HG03575 (cell line): ENCODE measurements around the gene RIOK3.

ENCODE experiments used
- ATAC-seq: cut with Tn5 transposase; IDR thresholded peaks from one replicate; pipeline ENCODE4 v1.9.1; 2021; ENCODE audit not compliant: unreplicated experiment, insufficient number of reproducible peaks, low FRiP score; ENCODE audit errors: extremely low read depth

The RIOK3 gene

GRCh38 chr18:23448291-23448690 lies 4.8 kb upstream of the RIOK3 start:
- no peak for ATAC-seq

- ATAC-seq = no peak
Measured at GRCh38 chr18:23450022-23450421, 3.1 kb upstream of the RIOK3 start.

- no peak for ATAC-seq
Measured at GRCh38 chr18:23451011-23451410, 2.1 kb upstream of the RIOK3 start.

- no peak for ATAC-seq
Measured at GRCh38 chr18:23451491-23451890, 1.6 kb upstream of the RIOK3 start.

- ATAC-seq = no peak
Measured at GRCh38 chr18:23452347-23452727, 750 bp upstream of the RIOK3 start.

- no peak for ATAC-seq
Measured at GRCh38 chr18:23453680-23454058, 582 bp downstream of the RIOK3 start.

GRCh38 chr18:23456835-23457234 lies 3.7 kb downstream of the RIOK3 start:
- no peak for ATAC-seq

GRCh38 chr18:23458830-23459529 lies 5.9 kb downstream of the RIOK3 start:
- ATAC-seq = no peak

- no peak for ATAC-seq
Measured at GRCh38 chr18:23459530-23459921, 6.4 kb downstream of the RIOK3 start.

GRCh38 chr18:23460285-23461273 lies 7.5 kb downstream of the RIOK3 start:
- no peak for ATAC-seq

GRCh38 chr18:23462876-23463275 lies 9.8 kb downstream of the RIOK3 start:
- ATAC-seq = no peak

GRCh38 chr18:23468753-23469459 lies 15.8 kb downstream of the RIOK3 start:
- ATAC-seq = no peak

- no peak for ATAC-seq
Measured at GRCh38 chr18:23470620-23471387, 17.7 kb downstream of the RIOK3 start.

GRCh38 chr18:23471486-23471885 lies 18.4 kb downstream of the RIOK3 start:
- no peak for ATAC-seq

- no peak for ATAC-seq
Measured at GRCh38 chr18:23479829-23480505, 26.9 kb downstream of the RIOK3 start.

- no peak for ATAC-seq
Measured at GRCh38 chr18:23484561-23485182, 31.6 kb downstream of the RIOK3 start.

- ATAC-seq = no peak
Measured at GRCh38 chr18:23485386-23485785, 32.3 kb downstream of the RIOK3 start.
